ENCODE data around the gene FOXO1. TPM values are rescaled to one million over a fixed set of nuclear protein-coding genes. Genes with fewer than 3 reads are reported as not detected.
A peak's percentile ranks its signal among the peaks of the same experiment; 100 is the strongest.

Gene FOXO1
- total and polyA plus RNA-seq, 2 of the 13 experiments (the other 11 are each of a cell fraction or from before 2014, with no cell fraction given), result 8.1 to 13.1 TPM

DNA sequence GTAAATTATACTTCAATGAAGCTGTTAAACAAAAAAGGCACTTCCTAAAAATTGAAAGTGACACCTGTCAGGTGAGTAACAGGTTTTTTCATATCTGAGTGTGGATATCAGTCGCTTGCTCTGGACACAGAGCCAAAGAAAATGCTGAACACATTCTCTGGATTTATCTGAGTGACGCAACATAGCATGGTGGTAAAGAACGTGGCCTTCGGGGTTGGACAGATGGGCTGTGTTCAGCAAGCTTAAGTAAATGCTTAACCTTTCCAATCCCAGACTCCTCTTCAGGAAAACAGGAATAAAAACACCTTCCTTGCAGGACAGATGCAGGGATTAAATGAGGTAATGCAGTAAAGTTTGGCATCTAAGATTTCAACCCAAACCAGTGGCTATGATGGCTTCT lies 132.0 kb downstream of the FOXO1 start (continued):
- TF ChIP-seq POGK (CRISPR knock-in tag; conservative IDR thresholded peaks at IDR 0.05), result no peak
- TF ChIP-seq, protein P1, sequence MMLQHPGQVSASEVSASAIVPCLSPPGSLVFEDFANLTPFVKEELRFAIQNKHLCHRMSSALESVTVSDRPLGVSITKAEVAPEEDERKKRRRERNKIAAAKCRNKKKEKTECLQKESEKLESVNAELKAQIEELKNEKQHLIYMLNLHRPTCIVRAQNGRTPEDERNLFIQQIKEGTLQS (CRISPR knock-in tag; IDR thresholded peaks at IDR 0.05), result peak; percentile 60; the same call in 1 of the 2 replicates
- TF ChIP-seq THAP11 (CRISPR knock-in tag; IDR thresholded peaks at IDR 0.05), result no peak
- no peak for TF ChIP-seq HOXD1 (CRISPR knock-in tag; IDR thresholded peaks at IDR 0.05)
- TF ChIP-seq ZNF652 (CRISPR knock-in tag; IDR thresholded peaks at IDR 0.05; ENCODE audit: borderline replicate concordance, low read depth), result peak; percentile 86
- TF ChIP-seq, protein P2, sequence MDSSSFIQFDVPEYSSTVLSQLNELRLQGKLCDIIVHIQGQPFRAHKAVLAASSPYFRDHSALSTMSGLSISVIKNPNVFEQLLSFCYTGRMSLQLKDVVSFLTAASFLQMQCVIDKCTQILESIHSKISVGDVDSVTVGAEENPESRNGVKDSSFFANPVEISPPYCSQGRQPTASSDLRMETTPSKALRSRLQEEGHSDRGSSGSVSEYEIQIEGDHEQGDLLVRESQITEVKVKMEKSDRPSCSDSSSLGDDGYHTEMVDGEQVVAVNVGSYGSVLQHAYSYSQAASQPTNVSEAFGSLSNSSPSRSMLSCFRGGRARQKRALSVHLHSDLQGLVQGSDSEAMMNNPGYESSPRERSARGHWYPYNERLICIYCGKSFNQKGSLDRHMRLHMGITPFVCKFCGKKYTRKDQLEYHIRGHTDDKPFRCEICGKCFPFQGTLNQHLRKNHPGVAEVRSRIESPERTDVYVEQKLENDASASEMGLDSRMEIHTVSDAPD (CRISPR knock-in tag; IDR thresholded peaks at IDR 0.05), result no peak
- no peak for TF ChIP-seq LCORL (IDR thresholded peaks at IDR 0.05)
- TF ChIP-seq LCORL (CRISPR knock-in tag; IDR thresholded peaks at IDR 0.05), result no peak
- TF ChIP-seq TFAP4 (IDR thresholded peaks at IDR 0.05; ENCODE audit: borderline replicate concordance, low read depth), result no peak; the same call in 1 of the 2 replicates
- TF ChIP-seq MNT (IDR thresholded peaks at IDR 0.05), result no peak
- TF ChIP-seq AHDC1 (CRISPR knock-in tag; IDR thresholded peaks at IDR 0.05; ENCODE audit: borderline replicate concordance), result no peak
- no peak for TF ChIP-seq EP300 (IDR thresholded peaks at IDR 0.05; ENCODE audit: low read depth in 2 of 2, low read length in 2 of 2)
- no peak for TF ChIP-seq EP300 (CRISPR knock-in tag; IDR thresholded peaks at IDR 0.05; ENCODE audit: borderline replicate concordance)
- no peak for TF ChIP-seq ASH2L (IDR thresholded peaks at IDR 0.05; ENCODE audit: insufficient read length, low read depth, low read length)
- TF ChIP-seq HOXA5 (CRISPR knock-in tag; IDR thresholded peaks at IDR 0.05), result no peak
- TF ChIP-seq NAIF1 (CRISPR knock-in tag; IDR thresholded peaks at IDR 0.05; ENCODE audit: borderline replicate concordance), result no peak
- no peak for TF ChIP-seq ZNF562 (CRISPR knock-in tag; IDR thresholded peaks at IDR 0.05; ENCODE audit: borderline replicate concordance)
- TF ChIP-seq NKX3-1 (CRISPR knock-in tag; IDR thresholded peaks at IDR 0.05), result no peak
- no peak for TF ChIP-seq ZNF296 (CRISPR knock-in tag; conservative IDR thresholded peaks at IDR 0.05)
- no peak for TF ChIP-seq AGO2 (optimal IDR thresholded peaks at IDR 0.05; ENCODE audit: low read depth, low read length)
